PC-3 (cell line): ENCODE measurements around the gene BRAT1. TPM values are rescaled to one million over a fixed set of nuclear protein-coding genes. Genes with fewer than 3 reads are reported as not detected.

Source experiments
- ATAC-seq: fragments of 200-7000 bp; cut with Tn5 transposase; 2 replicates; pipeline ENCODE4 v1.9.1; 2020; ENCODE audit warnings: mild to moderate bottlenecking, moderate library complexity
- BruUV-seq: library from RNA; stranded (reverse); fragments of 400-500 nt; replicated peaks from 2 replicates; lab custom pipeline; 2021; lab: Mats Ljungman, UMichigan
- CTCF ChIA-PET: fragments of 300-600 bp; sonication (Branson Sonifier 250); formaldehyde crosslinking; loops from one replicate; lab custom pipeline; 2022; ENCODE audit warnings: antibody characterized with exemption; lab: Charles Lee
- POLR2A ChIA-PET: fragments of 300-600 bp; sonication (Branson Sonifier 250); formaldehyde crosslinking; loops from one replicate; lab custom pipeline; 2022; ENCODE audit warnings: antibody characterized with exemption; ENCODE audit not compliant: unreplicated experiment; lab: Charles Lee
- DNase-seq: peaks from one replicate; pipeline ENCODE4 v3.0.0-alpha.2; 2015
- H2AFZ ChIP-seq: fragments of 300-600 bp; sonication (generic); 2 replicates; pipeline ENCODE4 v1.6.0; 2016; ENCODE audit warnings: antibody characterized with exemption, low read length
- H3F3A ChIP-seq: fragments of 300-600 bp; sonication (generic); one replicate; pipeline ENCODE4 v1.6.0; 2017; ENCODE audit warnings: antibody characterized with exemption, low read length, control low read depth, mild to moderate bottlenecking; ENCODE audit not compliant: unreplicated experiment
- H3K27ac ChIP-seq: fragments of 300-600 bp; sonication (generic); 2 replicates; pipeline ENCODE4 v1.5.1; 2016; ENCODE audit warnings: mild to moderate bottlenecking, low read length
- H3K27me3 ChIP-seq: fragments of 300-600 bp; sonication (generic); 2 replicates; pipeline ENCODE4 v1.6.1; 2016; ENCODE audit warnings: low read length, mixed read lengths
- H3K36me3 ChIP-seq: fragments of 300-600 bp; sonication (generic); 2 replicates; pipeline ENCODE4 v1.6.1; 2016; ENCODE audit warnings: low read depth, mixed run types, low read length, mixed read lengths
- H3K4me1 ChIP-seq: fragments of 300-600 bp; sonication (generic); 2 replicates; pipeline ENCODE4 v1.5.1; 2016; ENCODE audit warnings: low read length; ENCODE audit not compliant: insufficient read depth
- H3K4me2 ChIP-seq: fragments of 300-600 bp; sonication (generic); 2 replicates; pipeline ENCODE4 v1.6.0; 2016; ENCODE audit warnings: low read length
- H3K4me3 ChIP-seq: fragments of 300-600 bp; sonication (generic); 2 replicates; pipeline ENCODE4 v1.5.1; 2016; ENCODE audit warnings: mild to moderate bottlenecking, low read length, mixed read lengths
- H3K79me2 ChIP-seq: fragments of 300-600 bp; sonication (generic); 2 replicates; pipeline ENCODE4 v1.6.1; 2017; ENCODE audit warnings: low read length, mixed read lengths
- H3K9ac ChIP-seq: fragments of 300-600 bp; sonication (generic); 2 replicates; pipeline ENCODE4 v1.6.0; 2016; ENCODE audit warnings: mild to moderate bottlenecking, low read length
- H3K9me2 ChIP-seq: fragments of 300-600 bp; sonication (generic); replicated peaks from 2 replicates; pipeline ENCODE4 v1.6.1; 2016; ENCODE audit warnings: mixed run types, low read length, mixed read lengths
- H3K9me3 ChIP-seq: fragments of 300-600 bp; sonication (generic); 2 replicates; pipeline ENCODE4 v1.6.1; 2016; ENCODE audit warnings: low read length, mixed read lengths
- H4K20me1 ChIP-seq: fragments of 300-600 bp; sonication (generic); 2 replicates; pipeline ENCODE4 v1.6.1; 2016; ENCODE audit warnings: low read length, mixed read lengths
- CTCF ChIP-seq: fragments of 300-600 bp; sonication (generic); conservative IDR thresholded peaks from 2 replicates; pipeline ENCODE4 v1.5.1; 2017; ENCODE audit warnings: antibody characterized with exemption, low read depth, mild to moderate bottlenecking, low read length
- EZH2 ChIP-seq: fragments of 300-600 bp; sonication (generic); IDR thresholded peaks from one replicate; pipeline ENCODE4 v1.6.1; 2017; ENCODE audit warnings: antibody characterized with exemption, mild to moderate bottlenecking, low read length; ENCODE audit not compliant: unreplicated experiment
- EZH2phosphoT487 ChIP-seq: fragments of 300-600 bp; sonication (generic); IDR thresholded peaks from 2 replicates; pipeline ENCODE4 v1.6.1; 2018; ENCODE audit warnings: mild to moderate bottlenecking, antibody characterized with exemption, low read length, borderline replicate concordance
- intact Hi-C: fragments of 100-400 bp; cut with micrococcal nuclease; formaldehyde crosslinking; loops from 2 replicates; pipeline ENCODE4 v1.9.0; 2023
- total RNA-seq: library from RNA; depleted of rRNA; stranded (reverse); fragments of >200 nt; gene quantifications from 2 replicates; pipeline ENCODE4 v1.2.3, GENCODE V29; 2014

Gene BRAT1
- total RNA-seq, 1 experiment from 2014 or later: 65.2 TPM

DNA sequence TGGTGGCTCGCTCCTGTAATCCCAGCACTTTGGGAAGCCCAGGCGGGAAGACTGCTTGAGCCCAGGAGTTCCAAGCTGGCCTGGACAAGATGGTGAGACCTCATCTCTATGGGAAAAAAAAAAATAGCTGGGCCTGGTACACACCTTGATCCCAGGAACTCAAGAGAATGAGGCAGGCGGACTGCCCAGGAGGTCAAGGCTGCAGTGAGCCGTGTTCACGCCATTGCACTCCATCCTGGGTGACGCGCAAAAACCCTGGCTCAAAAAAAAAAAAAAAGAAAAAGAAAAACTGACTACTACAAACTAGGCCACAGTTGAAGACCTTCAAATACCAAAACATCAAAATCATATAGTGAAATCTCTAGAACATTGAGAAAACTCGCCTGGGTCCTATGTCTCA lies 3.9 kb downstream of the BRAT1 start:
- Histone ChIP-seq H3K27me3 (no peaks in the 10 kb centered on the region), H4K20me1 (no peaks in the 10 kb centered on the region), H3F3A (no peaks in the 10 kb centered on the region), H3K4me1 (peaks cover 17% of the 10 kb centered on the region), H3K27ac (no peak overlapping the region), H3K36me3 (peaks cover 14% of the 10 kb centered on the region; the same call in 1 of the 2 replicates), H3K4me3 (no peak overlapping the region), H3K9ac (no peak overlapping the region), H3K79me2 (peaks cover 30% of the 10 kb centered on the region), H3K4me2 (no peak overlapping the region), H2AFZ (no peak overlapping the region), H3K9me2 (no peaks in the 10 kb centered on the region), H3K9me3 (no peaks in the 10 kb centered on the region)
- DNase-seq: no peak
- ChIA-PET CTCF (no interaction called here), POLR2A (interaction anchor here (0.6 kb wide), 1 partner anchor 74 kb away, joined by 3 read pairs; no protein-coding TSS in a partner anchor)
- no TSS peak for BruUV-seq
- no peak for ATAC-seq
- TF ChIP-seq CTCF: no peak
- TF ChIP-seq EZH2: no peak
- no peak for TF ChIP-seq EZH2phosphoT487
- intact Hi-C loops: no loop called here

DNA sequence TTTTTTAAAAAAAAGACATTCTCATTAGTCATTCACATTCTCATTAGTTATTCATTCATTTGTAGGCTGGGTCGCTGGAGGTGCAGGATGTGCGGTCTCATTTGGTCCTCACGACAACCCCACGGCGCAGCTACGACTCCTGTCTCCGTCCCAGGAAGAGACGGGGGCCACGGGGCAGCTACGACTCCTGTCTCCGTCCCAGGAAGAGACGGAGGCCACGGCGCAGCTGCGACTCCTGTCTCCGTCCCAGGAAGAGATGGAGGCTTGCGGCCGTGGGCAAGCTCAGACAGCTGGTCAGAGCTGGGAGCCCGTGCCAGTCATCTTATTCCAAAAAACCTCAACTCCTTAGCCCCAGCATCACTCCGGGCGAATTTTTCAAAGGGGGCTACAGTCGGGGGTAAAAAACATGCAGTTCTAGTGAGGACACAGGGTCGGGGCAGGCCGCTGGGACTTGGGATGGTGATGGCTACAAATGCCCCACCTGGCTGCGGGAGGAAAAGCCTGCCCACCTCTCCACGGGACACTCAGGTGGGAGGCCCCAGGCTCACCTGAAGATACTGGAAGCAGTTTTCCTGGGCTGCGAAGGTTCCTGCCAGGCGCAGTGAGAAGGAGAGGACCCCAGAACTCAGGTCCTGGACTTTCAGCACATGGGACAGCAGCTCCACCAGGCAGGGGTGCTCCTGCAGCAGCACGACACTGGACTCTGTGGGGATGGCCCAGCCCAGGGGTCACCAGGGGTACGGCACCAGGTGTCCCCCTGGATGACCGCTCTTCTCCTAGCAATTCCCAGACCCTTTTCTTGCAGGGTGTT lies 8.3 kb downstream of the BRAT1 start:
- CTCF ChIA-PET: no interaction called here

More for the DNA sequence above, 8.3 kb downstream of the BRAT1 start:
- no TSS peak for BruUV-seq
- Histone ChIP-seq H3K4me2 (no peak overlapping the region), H3K79me2 (peaks cover 6% of the 10 kb centered on the region; the same call in 1 of the 2 replicates), H3K4me1 (no peaks in the 10 kb centered on the region), H3K4me3 (no peak overlapping the region), H3F3A (no peaks in the 10 kb centered on the region), H3K9me3 (no peaks in the 10 kb centered on the region), H3K27ac (no peak overlapping the region), H3K27me3 (no peaks in the 10 kb centered on the region), H4K20me1 (no peaks in the 10 kb centered on the region), H3K36me3 (peaks cover 11% of the 10 kb centered on the region; the same call in 1 of the 2 replicates), H2AFZ (no peak overlapping the region), H3K9me2 (no peaks in the 10 kb centered on the region), H3K9ac (no peak overlapping the region)
- intact Hi-C loops: no loop called here
- DNase-seq (no peak), ATAC-seq (no peak)
- TF ChIP-seq EZH2phosphoT487 (no peak), EZH2 (no peak), CTCF (no peak)
- POLR2A ChIA-PET: no interaction called here
